GM21515 (cell line): ENCODE data around the gene CDH13.

ENCODE experiments used
- ATAC-seq: cut with Tn5 transposase; IDR thresholded peaks from one replicate; pipeline ENCODE4 v1.9.1; 2021; ENCODE audit not compliant: unreplicated experiment

CDH13 gene

GRCh38 chr16:83330251-83330650, 703.5 kb downstream of the CDH13 start:
- no peak for ATAC-seq

GRCh38 chr16:83335076-83335475, 708.3 kb downstream of the CDH13 start:
- no peak for ATAC-seq

- no peak for ATAC-seq
These were observed 709.8 kb downstream of the CDH13 start for GRCh38 chr16:83336603-83337002.

DNA sequence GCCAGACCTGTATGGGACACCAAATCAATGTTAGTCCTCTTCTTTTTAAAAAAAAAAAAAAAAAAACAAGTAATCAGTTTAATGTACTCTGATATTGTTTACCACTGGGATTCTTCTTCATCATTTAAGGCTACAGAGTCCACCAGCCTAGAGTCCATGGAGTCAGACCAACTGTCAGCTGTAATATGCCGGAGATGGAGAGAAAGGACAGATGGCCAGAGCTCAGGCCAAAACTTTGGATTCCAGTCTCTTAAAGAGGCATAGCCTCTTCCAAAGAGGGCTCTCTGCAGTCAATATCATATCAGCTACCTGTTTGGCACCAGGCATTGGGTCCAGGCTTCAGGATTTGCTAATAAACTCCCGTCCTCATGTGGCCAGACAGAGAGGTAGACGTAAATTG, 711.4 kb downstream of the CDH13 start:
- ATAC-seq, result no peak

GRCh38 chr16:83338941-83339340, 712.2 kb downstream of the CDH13 start:
- no peak for ATAC-seq

DNA sequence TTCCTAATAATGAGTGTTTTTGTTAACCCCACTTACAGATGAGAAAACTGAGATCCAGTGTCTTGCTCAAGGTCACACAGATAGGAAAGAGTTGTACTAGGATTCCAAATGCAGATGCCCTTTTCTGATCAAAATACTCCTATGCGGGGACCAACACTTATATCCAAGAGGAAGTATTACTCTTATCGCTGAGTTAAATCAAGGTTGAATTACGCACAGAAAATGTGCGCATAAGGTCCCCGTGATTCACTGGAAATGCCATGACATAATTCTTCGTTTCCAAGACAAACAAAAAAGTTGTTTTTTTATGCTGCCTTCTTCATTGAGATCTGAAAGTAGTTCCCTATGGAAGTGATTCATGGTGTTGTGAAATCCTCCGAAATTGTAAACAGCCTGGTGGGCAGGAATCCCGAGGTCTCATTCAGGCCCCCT, 717.2 kb downstream of the CDH13 start:
- no peak for ATAC-seq

- ATAC-seq, result no peak
These were observed 719.3 kb downstream of the CDH13 start for GRCh38 chr16:83345846-83346640.

DNA sequence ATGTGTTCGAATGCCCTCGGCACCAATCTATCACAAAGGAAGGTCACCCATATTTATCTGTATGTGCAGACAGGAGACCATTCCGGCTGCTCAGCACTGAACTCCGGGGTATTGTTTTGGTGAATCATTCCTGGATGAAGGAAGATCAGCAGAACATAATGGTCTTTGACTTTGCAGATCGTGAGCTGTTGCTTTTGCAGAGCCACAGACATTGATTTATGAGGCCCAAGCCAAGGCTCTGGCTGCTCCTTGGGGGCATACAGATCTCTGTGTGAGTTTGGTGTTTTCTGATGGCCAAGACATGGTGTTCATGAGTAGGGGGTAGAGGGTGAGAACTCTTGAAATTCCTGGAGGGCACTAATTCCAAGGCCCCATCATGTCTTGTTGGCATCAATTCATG, 722.2 kb downstream of the CDH13 start:
- ATAC-seq, result no peak

DNA sequence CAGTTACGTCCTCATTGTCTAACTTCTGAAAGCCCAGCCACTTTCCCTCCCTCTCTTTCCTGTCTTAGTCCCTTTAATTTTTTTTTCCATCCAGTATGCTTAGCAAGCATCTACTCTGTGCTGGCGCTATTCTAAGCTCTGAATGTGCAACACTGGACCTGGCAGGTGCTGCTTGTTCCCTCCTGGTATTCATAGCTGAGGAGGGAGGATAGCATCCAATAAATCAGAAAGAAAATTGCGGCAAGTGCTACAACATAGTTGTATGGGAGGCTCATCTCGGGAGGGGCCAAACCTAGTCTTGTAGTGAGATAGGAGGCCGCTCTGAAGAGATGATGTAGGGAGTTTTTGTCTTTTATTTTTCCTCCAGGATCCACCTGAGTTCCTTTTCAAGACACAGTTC, 723.7 kb downstream of the CDH13 start:
- ATAC-seq, result no peak

DNA sequence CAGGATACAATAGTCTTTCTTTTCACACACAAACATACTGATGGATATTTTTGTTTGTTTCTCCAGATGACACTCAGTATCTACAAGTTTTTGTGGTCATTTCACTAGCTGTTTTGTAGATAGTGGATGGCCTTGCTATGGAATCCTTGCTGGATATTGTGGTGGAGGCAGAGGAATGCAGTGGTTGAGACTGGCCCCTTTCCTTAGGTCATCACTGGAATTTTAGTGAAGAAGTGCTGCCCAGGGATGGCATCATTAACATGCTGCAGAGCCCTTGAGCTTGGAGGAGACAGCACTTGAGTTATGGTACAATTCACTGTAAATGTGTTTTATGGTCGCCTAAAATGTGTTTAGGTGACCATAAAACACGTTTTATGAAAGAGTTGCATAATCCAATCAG, 725.1 kb downstream of the CDH13 start:
- no peak for ATAC-seq

DNA sequence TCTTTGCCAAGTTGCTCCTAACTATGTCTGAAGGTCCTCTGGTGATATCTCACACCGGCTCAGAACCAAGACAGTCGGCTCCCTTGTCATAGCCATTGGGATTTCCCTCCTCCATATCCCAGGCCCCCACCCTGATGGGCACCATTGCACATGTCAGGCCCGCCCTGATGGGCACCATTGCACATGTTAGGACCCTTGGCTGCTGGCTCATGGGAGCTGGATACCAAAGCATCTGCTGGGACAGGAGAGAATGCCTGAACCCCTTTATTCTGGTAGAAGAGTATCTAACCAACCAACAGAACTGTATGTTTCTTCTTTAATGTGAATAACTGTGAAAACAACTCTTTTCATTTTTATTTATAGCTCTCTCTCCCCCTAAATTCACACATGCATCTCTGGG, 726.5 kb downstream of the CDH13 start:
- no peak for ATAC-seq

DNA sequence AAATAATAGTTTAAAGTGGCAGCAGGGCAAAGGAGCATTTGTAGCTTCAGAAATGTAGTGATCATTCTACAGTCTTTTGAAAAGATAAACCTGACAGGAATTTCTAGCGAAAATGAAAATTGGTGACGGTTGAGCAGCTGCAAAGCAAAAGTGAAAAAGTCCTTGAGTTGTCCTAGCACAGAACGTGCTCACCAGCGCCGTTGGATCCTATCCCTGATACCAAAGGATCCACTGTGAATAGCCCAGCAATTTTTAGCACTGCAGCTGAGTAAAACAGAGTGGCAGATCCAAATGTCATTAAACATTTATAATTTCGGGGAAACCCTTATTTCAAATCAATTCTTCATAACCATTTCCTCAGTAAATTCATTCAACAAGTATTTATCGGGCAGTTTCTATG, 727.2 kb downstream of the CDH13 start:
- ATAC-seq, result no peak

- no peak for ATAC-seq
These were observed 728.9 kb downstream of the CDH13 start for GRCh38 chr16:83355570-83356218.

DNA sequence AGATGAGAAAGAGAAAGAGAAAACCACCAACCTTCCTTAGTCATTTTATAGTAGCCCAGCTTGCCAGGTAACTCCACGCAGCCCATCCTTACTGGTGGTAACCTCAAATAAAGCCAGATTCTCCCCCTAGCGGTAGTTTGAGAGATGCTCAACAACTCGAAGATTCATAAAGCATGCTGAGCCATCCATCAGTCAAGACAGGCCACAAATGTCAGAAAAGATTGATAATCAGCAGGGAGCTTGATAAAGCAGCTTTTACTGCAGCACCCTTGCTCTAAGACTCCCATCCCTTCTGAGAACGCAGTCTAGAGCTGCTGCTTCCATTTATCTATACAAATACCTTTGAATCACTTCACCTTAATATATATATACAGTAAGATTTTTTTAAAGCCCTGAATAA, 729.5 kb downstream of the CDH13 start:
- no peak for ATAC-seq

DNA sequence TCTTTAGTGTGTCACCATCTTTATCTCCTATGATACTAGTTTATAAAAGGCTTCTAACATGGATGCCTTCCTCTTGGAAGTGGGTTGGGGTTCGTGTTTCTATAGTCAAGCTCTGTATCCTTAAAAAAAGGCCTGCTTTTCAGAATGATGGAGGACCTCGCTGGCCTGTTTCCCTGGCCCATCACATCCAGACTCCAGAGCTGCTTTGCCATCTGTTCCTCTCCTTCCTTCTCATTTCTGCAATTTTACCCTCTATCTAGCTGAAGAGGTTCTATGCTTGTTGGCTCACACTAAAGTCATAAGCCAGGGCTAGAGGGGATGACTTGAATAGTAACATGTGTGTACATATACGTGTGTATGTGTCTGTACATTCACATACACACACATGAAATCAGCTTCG, 730.2 kb downstream of the CDH13 start:
- no peak for ATAC-seq

- ATAC-seq, result no peak
These were observed 736.8 kb downstream of the CDH13 start for GRCh38 chr16:83363521-83363920.

DNA sequence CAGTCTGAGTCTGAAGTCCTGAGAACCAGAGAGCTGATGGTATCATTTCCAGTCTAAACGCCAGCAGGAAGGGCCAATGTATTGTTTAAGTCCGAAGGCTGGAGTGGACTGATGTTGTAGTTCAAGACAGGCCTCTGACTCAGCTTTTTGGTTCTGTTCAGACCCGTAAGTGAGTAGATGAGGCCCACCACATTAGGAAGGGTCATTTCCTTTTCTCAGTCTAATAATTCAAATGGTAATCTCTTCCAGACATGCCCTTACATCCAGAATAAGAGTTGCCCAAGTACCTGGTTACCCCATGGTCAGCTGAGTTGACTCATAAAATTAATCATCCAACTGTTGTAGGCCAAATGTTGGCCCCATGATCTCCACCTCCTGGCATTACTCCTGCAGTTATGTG, 738.4 kb downstream of the CDH13 start:
- ATAC-seq, result no peak

DNA sequence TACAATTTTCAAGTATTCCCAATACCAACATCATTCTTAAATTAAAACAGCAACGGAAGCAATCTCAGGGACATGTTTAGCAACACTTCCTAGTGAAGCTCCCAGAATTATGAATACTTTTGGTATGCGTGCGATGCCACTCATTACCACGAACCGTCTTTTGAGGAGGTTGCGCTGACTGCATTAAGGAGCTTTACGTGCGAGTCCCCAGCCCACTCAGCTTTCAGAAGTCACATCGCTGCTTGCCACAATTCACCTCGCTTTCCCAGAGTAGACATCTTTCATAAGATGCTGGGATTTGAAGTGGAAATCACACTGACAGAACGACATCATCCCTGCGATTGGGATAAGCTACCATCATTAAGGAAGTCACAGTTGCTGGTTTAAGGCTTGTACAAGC, 739.5 kb downstream of the CDH13 start:
- ATAC-seq, result no peak

DNA sequence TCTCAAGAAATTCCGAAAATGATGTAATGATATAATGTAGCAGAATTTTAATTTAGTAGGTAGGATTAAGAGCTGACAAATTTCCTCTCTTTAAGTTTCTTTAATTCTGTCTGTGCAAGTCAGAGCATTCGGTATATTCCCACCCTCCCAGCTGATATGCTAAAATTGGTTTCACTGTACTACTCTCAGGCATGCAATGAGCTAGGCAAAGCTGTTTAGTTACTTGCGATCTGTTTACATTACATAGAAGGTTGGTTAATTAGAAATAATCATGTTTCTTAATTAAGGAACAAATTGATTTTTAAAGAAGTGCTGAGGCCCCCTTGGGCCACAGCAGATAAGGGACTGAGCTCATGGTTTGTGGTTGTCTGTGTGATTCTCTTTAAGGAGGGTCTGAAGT, 748.2 kb downstream of the CDH13 start:
- no peak for ATAC-seq

DNA sequence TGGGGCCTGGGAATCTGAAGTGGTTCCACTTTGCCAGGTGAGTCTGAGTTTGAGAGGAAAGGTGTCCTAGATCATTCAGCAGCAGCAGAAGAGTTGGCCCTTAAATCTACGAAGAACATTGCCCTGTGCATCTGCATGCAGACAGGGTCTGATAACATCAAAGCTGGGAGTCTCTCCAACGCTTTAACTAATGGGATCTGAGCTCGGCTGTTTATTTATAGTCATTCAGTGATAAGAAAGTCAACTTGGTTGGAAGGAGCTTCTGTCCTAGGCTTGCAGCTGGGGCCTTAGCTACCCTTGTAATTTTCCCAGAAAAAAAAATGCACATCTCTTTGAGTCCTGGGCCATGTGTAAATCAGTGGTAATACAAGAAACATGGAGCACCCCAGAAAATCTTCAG, 763.0 kb downstream of the CDH13 start:
- no peak for ATAC-seq

DNA sequence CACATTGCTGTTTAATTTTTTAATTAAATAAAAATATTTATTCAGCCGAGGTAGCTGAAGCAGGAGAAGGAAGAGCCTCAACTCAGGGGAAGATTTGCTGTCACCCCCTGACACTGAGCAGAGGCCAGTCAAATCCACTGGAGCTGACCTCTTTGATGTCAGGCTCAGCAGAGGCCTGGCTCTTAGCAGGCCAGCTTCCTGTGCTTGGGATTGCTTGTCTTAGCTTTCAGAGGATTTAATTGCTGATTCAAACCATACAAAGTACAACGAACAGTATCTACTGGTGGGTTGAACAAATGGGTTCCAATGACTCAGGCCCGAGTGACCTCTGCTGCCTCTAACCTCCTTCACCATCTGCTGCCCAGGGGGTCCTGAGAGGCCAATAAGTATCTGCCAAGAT, 764.0 kb downstream of the CDH13 start:
- ATAC-seq, result no peak

- ATAC-seq, result no peak
These were observed 766.0 kb downstream of the CDH13 start for GRCh38 chr16:83392743-83393142.
